IPS-11a (cell line): ENCODE results near the gene EGFL7.
"Not testable (repeated sequence)": the region's sequence is repeated elsewhere in the genome, so short reads cannot be mapped to it uniquely, and the experiment has no call there.

Source experiments
- H3K4me3 ChIP-seq: one replicate; pipeline ENCODE4 v1.5.1; 2013; ENCODE audit warnings: low read depth, low read length, control low read depth

EGFL7 gene

DNA sequence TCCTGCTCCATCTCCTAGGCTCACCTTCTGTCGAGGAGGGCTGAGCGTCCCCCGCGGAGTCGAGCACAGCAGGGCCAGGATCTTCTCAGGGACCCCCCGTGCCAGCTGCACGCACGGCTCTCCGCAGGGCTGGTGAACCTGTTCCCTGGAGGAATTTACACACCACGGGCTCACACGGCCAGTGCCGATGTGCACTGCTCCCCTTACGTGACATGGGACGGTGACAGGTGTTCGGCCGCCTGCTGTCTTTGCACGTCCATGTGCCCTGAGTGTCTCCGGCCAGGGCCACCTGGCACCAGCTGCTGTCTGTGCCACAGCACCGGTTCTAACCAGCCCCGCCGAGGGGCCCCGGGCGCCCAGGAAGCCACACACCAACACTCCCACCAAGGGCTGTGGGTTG is 33.2 kb downstream of the EGFL7 start:
- no peak overlapping the region for H3K4me3 ChIP-seq

- no peak overlapping the region for H3K4me3 ChIP-seq
Measured at GRCh38 chr9:136696502-136696901, 33.8 kb downstream of the EGFL7 start.

- no peak overlapping the region for H3K4me3 ChIP-seq
Measured at GRCh38 chr9:136697146-136697820, 34.6 kb downstream of the EGFL7 start.

DNA sequence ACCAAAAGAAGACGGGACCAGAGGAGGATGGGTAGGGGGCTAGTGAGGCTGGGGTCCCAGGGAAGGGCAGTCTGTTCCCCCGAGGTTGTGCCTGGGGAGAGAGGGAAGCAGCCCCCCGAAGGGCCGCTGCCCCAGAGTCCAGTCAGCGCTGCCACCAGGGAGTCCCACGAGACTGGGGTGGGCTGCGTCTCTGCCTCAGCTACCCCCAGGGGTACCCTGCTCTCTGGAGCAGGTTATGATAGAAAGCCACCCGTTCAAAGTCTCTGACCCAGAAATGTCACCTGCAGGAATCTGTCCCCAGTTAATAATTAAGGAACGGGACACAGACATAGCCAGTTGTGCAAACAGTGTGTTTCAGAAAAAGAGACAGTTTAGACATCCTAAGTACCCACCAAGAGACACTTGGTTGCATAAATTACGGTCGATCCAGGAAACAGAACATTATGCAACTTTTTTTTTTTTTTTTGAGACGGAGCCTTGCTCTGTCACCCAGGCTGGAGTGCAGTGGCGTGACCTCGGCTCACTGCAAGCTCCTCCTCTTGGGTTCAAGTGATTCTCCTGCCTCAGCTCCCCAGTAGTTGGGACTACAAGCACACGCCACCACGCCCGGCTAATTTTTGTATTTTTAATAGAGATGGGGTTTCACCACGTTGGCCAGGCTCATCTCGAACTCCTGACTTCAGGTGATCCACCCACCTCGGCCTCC is 35.3 kb downstream of the EGFL7 start:
- no peak overlapping the region for H3K4me3 ChIP-seq

DNA sequence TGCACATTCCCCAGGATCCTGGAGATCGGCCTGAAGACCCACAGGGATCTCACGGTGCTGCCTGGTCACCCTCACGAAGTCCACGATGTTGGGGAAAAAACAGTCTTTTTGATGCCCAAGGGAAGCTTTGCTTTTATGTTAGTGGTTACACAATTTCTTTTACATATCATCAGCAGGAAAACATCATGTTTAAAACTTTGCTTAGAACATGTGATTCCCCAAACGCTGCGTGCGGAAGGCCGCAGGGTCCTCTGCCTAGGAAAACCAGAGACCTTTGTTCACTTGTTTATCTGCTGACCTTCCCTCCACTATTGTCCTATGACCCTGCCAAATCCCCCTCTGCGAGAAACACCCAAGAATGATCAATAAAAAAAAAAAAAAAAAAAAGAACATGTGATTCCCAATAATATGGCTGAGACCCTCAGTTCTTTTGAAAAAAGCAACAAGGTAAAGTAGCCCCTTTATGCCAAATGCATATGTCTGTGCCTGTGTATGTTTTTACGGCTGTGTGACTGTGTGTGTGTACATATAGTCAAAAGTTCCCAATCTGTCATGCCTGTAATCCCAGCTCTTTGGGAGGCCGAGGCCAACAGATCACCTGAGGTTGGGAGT is 36.0 kb downstream of the EGFL7 start:
- no peak overlapping the region for H3K4me3 ChIP-seq

- H3K4me3 ChIP-seq = no peak overlapping the region
Measured at GRCh38 chr9:136700304-136700703, 37.6 kb downstream of the EGFL7 start.

- no peak overlapping the region for H3K4me3 ChIP-seq
Measured at GRCh38 chr9:136700959-136701667, 38.4 kb downstream of the EGFL7 start.

DNA sequence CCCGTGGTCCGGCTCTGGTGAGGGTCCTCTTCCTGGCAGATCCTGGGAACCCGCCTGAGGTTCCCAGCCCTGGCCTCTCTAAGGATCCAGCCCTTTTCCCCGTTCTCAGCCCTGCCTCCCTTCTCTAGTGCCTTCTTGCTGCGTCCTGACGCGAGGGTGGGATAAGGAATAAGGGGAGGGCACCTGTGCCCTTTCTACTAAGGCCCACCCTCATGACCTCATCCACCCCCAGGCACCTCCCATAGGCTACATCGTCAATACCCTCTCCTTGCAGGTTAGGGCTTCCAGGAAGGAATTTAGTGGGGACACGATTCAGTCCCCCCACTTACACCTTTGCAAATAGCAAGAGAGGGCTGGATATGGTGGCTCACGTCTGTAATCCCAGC is 38.9 kb downstream of the EGFL7 start:
- no peak overlapping the region for H3K4me3 ChIP-seq

GRCh38 chr9:136703276-136703860 is 40.7 kb downstream of the EGFL7 start:
- H3K4me3 ChIP-seq = no peak overlapping the region

DNA sequence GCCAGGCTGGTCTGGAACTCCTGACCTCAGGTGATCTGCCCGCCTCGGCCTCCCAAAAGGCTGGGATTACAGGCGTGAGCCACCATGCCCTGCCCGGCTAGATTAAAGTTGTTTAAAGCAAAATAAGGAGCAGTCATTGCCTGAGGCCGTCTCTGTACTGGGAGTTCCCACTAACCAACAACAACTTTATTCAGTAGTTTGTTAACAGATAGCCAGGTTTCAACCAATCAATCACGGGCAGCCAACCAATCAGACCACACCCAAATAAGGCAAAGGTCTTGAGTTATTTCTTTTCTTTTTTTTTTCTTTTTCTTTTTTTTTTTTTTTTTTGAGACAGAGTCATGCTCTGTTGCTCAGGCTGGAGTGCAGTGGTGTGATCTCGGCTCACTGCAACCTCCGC is 42.0 kb downstream of the EGFL7 start:
- not testable (repeated sequence) for H3K4me3 ChIP-seq

DNA sequence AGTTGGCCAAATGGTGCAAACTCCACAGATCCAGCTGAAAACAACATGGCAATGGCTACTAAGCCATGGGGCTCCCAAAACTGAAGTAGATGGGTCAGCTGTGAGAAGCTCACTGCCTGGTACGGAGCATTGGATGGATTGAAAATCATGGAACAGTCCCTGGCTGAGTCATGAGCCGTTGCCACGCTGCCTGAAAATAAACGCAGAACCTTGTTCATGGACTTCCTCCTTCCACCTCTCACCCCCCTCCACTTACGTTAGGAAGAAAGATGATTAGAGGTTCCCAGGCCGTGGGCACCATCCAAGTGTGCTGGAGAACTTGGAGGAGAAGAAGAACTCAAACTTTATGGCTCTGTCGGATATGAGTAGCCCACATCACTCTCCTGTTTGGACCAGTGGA is 42.8 kb downstream of the EGFL7 start:
- no peak overlapping the region for H3K4me3 ChIP-seq

DNA sequence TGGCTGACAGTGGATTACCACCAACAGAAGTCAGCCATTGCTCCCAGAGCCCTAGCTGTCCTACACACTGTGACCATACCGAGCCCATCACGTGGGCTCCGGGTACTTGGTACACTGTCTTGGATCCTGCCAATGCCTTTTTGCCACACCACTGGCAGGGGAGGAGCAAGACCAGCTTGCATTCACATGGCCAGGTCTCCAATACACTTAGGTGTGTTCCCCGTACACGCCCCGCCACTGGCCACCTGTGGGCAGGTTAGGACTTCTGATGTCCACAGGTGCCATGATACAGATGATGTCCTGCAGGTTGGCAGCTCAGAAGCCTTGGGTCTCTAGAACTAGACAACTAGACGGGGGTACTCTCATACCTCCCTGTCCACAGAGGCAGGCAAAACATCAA is 44.3 kb downstream of the EGFL7 start:
- no peak overlapping the region for H3K4me3 ChIP-seq

GRCh38 chr9:136707849-136708517 is 45.3 kb downstream of the EGFL7 start:
- no peak overlapping the region for H3K4me3 ChIP-seq

- no peak overlapping the region for H3K4me3 ChIP-seq
Measured at GRCh38 chr9:136709454-136710109, 46.9 kb downstream of the EGFL7 start.

DNA sequence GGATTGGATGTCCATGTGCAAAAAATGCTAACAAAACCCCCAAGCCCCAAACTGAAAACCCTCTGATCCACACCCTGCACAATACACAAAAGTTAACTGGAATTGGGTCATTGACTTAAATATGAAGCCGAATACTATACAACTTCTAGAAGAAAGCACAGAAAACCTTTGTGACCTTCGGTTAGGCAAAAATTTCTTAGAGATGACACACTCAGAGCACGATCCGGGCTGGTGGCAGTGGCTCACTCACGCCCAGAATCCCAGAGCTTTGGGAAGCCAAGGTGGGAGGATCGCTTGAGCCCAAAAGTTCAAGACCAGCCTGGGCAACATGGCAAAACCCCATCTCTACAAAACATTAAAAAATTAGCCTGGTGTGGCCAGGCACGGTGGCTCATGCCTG is 47.8 kb downstream of the EGFL7 start:
- no peak overlapping the region for H3K4me3 ChIP-seq

DNA sequence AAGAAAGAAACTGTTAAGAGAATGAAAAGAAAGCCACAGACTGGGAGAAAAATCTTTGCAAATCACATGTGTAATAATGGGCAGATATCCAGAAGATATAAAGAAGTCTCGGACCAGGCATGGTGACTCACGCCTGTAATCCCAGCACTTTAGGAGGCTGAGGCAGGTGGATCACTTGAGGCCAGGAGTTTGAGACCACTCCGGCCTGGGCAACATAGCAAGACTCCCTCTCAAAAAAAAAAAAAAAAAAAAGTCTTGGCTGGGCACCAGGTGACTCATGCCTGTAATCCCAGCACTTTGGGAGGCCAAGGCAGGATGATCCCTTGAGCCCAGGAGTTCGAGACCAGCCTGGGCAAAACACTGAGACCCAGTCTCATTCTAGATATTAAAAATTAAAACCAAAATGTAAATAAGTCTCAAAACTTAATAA is 48.5 kb downstream of the EGFL7 start:
- H3K4me3 ChIP-seq = not testable (repeated sequence)

DNA sequence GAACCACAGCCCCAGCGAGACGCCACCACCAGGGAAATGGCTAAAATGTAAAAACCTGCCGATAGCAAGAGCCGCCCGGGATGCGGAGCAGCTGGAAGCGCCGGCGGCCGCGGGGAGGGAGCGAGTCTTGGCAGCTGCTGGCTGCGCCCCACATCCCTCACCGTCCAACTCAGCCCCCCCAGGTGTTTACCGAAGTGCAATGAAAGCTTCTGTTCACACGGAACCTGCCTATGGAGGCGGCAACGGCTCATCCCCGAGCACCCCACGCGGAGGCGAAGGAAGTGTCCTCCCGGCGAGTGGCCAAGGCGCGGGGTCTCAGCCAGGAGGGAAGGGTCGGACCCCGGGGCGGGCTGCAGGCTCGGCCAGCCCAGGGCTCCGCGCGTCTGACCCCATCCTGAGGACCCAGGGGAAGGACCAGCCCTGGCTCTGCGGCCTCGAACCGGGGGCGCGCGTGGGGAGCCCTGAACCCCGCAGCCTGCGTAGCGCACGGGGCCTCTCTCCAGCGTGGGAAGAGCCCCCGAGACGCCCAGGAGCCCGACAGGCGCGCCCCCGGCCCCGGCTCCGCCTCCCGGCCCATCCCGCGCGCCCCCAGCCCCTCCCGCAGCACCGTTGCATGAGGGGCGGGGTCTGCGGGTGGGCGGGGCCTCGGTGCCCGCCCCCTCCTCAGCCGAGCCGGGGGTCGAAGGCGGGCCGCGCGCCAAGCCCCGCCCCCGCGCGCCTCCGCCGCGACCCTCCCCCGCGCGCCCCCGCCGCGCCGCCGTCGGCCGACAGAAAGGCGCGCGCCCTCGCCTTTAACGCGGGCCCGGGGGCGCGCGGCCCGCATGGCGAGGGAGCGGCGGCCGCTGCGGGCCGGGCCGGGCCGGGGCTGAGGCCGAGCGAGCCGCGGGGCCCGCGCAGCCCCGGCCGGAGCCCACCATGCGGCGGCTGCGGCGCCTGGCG is 49.3 kb downstream of the EGFL7 start, which contains the start of gene DIPK1B:
Gene DIPK1B, plus strand, starts transcription at position 822 of the 939 bp plus-strand sequence. Its CDS starts 94 bp downstream, at position 916.
- peak within 1 kb of the TSS; percentile 63 for H3K4me3 ChIP-seq

DNA sequence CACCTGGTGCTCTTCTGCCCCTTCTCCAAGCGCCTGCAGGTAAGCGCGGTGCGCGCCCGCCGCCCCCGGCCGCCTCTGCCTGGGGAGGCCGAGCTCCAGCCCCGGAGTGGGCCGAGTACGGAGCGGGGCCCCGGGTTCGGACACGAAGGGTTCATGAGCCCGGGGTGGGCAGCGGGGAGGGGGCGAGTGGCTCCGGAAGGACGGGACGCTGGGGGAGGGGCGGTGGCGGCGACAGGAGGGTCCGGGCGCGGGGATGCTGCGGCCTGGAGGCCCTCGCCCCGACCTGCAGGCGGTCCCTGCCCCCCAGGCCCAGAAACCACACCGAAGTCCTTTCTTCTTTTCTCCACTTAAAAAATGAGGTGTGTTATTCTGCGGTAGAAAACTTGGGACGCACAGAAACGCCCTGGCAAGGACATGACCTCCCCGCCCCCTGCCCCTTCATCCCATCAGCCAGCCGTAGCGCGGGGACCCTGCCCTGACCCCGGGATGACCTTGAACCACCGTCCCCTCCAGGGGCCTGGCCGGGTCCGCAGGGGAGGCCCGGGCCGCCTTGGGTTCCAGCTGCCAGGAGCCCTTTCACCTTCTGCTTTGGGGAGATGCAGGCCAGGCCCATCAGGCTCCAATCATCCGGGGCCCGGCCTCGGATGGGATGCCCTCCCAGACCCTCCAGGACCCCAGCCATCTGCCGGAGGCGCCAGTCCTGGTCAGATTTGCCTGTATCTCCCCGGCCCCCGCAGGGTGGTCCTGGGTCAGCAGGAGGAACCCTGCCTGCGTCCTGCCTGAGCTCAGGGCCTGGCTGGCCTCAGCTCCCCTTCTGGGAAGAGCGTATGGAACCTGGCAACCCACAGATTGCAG is 50.2 kb downstream of the EGFL7 start:
- H3K4me3 ChIP-seq = peak overlapping the region; percentile 57
